A549 treated with DMSO at 1 μM for 4 hours (cell line): ENCODE data around the gene PON3. TPM values are rescaled to one million over a fixed set of nuclear protein-coding genes. Genes with fewer than 3 reads are reported as not detected.

Source experiments
- total RNA-seq: library from RNA; stranded (reverse); fragments of 200-300 nt; extraction: Qiagen RNA extraction; gene quantifications from 5 replicates; pipeline ENCODE4 v1.2.3, GENCODE V29; 2022; ENCODE audit warnings: low read depth

PON3 gene
- total RNA-seq = 28.7 to 39.9 TPM (median 35.0 TPM) in 5 replicates

DNA sequence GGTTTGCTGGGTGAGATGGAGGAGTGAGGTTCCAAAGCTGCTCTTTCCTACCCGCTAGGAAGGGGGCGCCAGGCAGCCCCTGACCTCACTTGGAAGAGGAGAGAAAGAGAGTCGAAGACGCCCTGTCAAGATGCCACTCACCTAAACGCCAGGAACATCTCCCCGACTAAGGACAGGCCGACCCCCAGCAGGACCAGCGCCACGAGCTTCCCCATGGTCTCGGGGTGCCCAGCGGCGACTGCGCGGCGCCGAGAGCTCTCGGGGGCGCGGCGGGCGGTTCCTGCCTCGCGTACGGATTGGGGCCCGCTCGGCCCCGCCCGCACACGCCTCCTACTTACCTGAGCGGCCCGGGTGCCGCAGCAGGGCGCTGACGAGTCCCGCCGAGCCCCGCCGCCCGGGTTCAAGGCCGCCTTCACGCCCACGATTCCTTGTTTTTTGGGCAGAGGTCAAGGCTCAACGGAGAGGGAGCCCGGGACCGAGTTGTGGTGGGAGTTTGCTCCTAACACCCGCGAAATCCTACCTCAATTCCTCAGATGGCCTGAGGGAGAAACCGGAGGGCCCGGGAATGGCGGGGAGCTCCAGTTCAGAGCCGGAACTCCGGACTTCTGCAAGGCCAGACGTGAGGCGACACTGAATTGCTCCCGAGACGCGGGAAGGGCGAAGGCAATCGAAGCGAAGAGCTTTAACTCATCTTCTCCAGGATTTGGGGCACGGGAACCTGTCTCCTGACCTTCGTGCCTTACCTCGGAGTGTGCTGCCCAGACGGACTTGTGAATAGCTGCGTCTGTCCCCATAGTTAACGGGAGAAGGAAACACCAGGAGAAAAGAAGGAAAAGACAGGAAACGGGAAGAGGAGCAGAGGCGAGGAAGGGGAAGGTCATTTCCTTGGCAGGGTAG, at the start of gene PON3:
PON3 (minus strand) TSS at position 240 of the 897 bp plus-strand sequence; CDS start at position 215, 25 bp downstream.

DNA sequence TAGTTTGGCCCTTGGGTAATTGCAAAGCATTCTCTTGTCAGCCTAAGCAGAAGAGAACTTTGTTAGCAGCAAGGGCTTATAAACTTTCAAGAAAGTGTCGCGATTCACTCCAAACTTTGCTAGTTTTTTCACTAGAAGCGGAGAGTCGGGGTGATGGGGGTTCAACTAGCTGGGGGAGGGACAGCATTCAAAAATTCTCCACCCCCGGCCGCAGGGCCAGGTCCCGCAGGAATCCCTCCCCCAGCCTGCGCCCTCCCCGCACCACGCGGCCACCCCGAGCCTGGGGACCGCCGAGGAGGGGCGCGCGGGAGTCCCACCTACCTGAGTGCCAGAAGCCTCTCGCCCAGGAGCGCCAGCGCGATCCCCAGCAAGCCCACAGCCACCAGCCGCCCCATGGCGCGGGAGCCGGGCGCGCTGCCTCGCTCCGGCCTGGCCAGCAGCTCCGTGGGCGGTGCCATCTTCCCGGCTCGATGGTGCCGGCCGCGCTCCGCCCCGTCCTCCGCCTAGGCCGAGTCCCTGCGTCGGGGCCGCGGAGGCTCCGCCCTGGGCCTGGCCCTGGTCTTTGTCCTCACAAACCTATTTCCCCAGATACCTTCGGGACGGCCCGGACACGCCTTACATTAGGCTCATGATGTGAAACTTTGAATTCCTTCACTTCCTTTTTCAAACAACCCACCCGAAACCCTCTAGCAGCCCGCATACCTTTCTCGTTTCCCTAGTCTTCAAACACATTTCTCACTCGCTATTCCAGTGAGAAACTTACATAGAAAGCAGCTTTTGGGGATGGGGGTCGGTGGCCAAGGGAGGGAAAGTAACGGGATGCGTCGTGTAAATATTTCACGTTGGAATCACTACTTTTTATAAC, 38.6 kb upstream of the PON3 start, which contains the start of gene PON2:
PON2 (minus strand) TSS at position 472 of the 865 bp plus-strand sequence; CDS start at position 395, 77 bp downstream.

DNA sequence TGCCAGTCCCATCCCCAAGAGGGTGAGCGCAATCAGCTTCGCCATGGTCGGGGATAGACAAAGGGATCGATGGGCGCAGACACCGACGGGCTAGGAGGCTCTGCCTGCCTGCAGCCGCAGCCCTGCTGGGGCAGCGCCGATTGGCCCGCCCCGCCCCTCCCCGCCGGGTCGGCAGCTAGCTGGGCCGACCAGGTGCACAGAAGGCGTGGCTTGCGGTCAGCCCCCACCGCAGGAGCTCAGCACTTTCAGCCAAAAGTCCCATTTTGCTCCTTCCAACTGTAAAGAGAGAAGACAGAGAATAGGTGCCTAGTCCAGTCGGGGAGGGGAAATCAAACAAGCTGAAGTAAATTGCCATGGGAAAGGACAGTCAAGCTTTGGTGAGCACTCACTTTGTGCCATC, 71.7 kb downstream of the PON3 start, which contains the start of gene PON1:
PON1 (minus strand) TSS at position 102 of the 400 bp plus-strand sequence; CDS start at position 45, 57 bp downstream.

Other genes with a start within 250 kb of the PON3 start
- 0.28 to 0.59 TPM (median 0.52 TPM) in 5 replicates for gene PON1, start 71.8 kb downstream of the PON3 start, total RNA-seq
- gene PON2, start 38.7 kb upstream of the PON3 start, total RNA-seq = 275 to 335 TPM (median 284 TPM) in 5 replicates
- gene ASB4, start 89.6 kb upstream of the PON3 start, total RNA-seq = 0.13 to 0.37 TPM (median 0.32 TPM) in 5 replicates
- 3.7 to 5.6 TPM (median 5.0 TPM) in 5 replicates for gene PDK4, start 200.1 kb upstream of the PON3 start, total RNA-seq